OCI-LY1 (cell line): ENCODE data around the gene HYCC2.
"Not testable (repeated sequence)": the region's sequence is repeated elsewhere in the genome, so short reads cannot be mapped to it uniquely, and the experiment has no call there.

Experiments used
- H2AFZ ChIP-seq: fragments of 200-600 bp; sonication (generic), shearing (Covaris generic); 2 replicates; pipeline ENCODE4 v1.6.0; 2014; ENCODE audit warnings: antibody characterized with exemption, mild to moderate bottlenecking, low read length
- H3F3A ChIP-seq: fragments of 200-600 bp; sonication (generic), shearing (Covaris generic); 2 replicates; pipeline ENCODE4 v1.6.0; 2014; ENCODE audit warnings: mild to moderate bottlenecking, antibody characterized with exemption, low read length, moderate library complexity; ENCODE audit not compliant: insufficient read depth
- H3K27ac ChIP-seq: fragments of 200-600 bp; sonication (generic); 2 replicates; pipeline ENCODE4 v1.5.1; 2014; ENCODE audit warnings: low read length, mixed run types, mild to moderate bottlenecking, low read depth; ENCODE audit not compliant: poor library complexity, severe bottlenecking
- H3K27me3 ChIP-seq: fragments of 200-600 bp; sonication (generic); 2 replicates; pipeline ENCODE4 v1.6.0; 2014; ENCODE audit warnings: antibody characterized with exemption, mild to moderate bottlenecking, low read length, moderate library complexity; ENCODE audit not compliant: insufficient read depth
- H3K36me3 ChIP-seq: fragments of 200-600 bp; sonication (generic); 2 replicates; pipeline ENCODE4 v1.6.1; 2014; ENCODE audit warnings: mild to moderate bottlenecking, antibody characterized with exemption, low read length, moderate library complexity, mixed read lengths; ENCODE audit not compliant: insufficient read depth
- H3K4me1 ChIP-seq: fragments of 200-600 bp; sonication (generic); 2 replicates; pipeline ENCODE4 v1.5.1; 2014; ENCODE audit warnings: mild to moderate bottlenecking, low read length, moderate library complexity; ENCODE audit not compliant: insufficient read depth, severe bottlenecking
- H3K4me2 ChIP-seq: fragments of 200-600 bp; sonication (generic), shearing (Covaris generic); 2 replicates; pipeline ENCODE4 v1.6.1; 2014; ENCODE audit warnings: low read length
- H3K4me3 ChIP-seq: fragments of 200-600 bp; sonication (generic); 2 replicates; pipeline ENCODE4 v1.5.1; 2014; ENCODE audit warnings: low read length, low read depth, mild to moderate bottlenecking, mixed read lengths; ENCODE audit not compliant: poor library complexity, severe bottlenecking
- H3K79me2 ChIP-seq: fragments of 200-600 bp; shearing (Covaris generic); 2 replicates; pipeline ENCODE4 v1.6.1; 2016; ENCODE audit warnings: mixed run types, low read length, mixed read lengths; ENCODE audit not compliant: insufficient read depth
- H3K9ac ChIP-seq: fragments of 200-600 bp; sonication (generic), shearing (Covaris generic); 2 replicates; pipeline ENCODE4 v1.6.1; 2014; ENCODE audit warnings: mild to moderate bottlenecking, low read length, mixed read lengths
- H3K9me2 ChIP-seq: fragments of 200-600 bp; sonication (generic), shearing (Covaris generic); 2 replicates; pipeline ENCODE4 v1.6.1; 2014; ENCODE audit warnings: low read depth, mild to moderate bottlenecking, low read length, mixed read lengths
- H3K9me3 ChIP-seq: fragments of 200-600 bp; shearing (Covaris generic); 2 replicates; pipeline ENCODE4 v1.6.1; 2014; ENCODE audit warnings: low read length, mixed read lengths
- H4K20me1 ChIP-seq: fragments of 200-600 bp; sonication (generic), shearing (Covaris generic); 2 replicates; pipeline ENCODE4 v1.6.0; 2016; ENCODE audit warnings: mild to moderate bottlenecking, low read length; ENCODE audit not compliant: insufficient read depth
- CTCF ChIP-seq: fragments of 200-600 bp; sonication (generic), shearing (Covaris generic); IDR thresholded peaks from 2 replicates; pipeline ENCODE4 v1.5.1; 2017; ENCODE audit warnings: mild to moderate bottlenecking, antibody characterized with exemption, low read length, moderate library complexity, mixed read lengths
- EZH2 ChIP-seq: fragments of 200-600 bp; sonication (generic), shearing (Covaris generic); IDR thresholded peaks from 2 replicates; pipeline ENCODE4 v1.8.0; 2017; ENCODE audit warnings: borderline replicate concordance, mixed run types, mild to moderate bottlenecking, antibody characterized with exemption, low read length, moderate library complexity, mixed read lengths

The HYCC2 gene

GRCh38 chr2:201071479-201072200 is at the start of gene HYCC2, which contains the start of gene NDUFB3:
HYCC2 (minus strand) TSS chr2:201071671; CDS start chr2:201024009, 47,662 bp downstream.
NDUFB3 (plus strand) TSS chr2:201072001; CDS start chr2:201078883, 6,882 bp downstream.
- peaks cover 84% of the 10 kb centered on the region for H3K79me2 ChIP-seq
- H3K9ac ChIP-seq, result peak within 1 kb of the TSS; percentile 81
- H3K27ac ChIP-seq, result peak within 1 kb of the TSS; percentile 73
- H3K4me2 ChIP-seq, result peak within 1 kb of the TSS; percentile 89
- H3K9me2 ChIP-seq, result no peaks in the 10 kb centered on the region
- peak; percentile 40; the same call in 1 of the 2 replicates for TF ChIP-seq CTCF
- TF ChIP-seq EZH2, result no peak
- 0 out of 2 replicates have a peak within 1 kb of the TSS, but pooled peaks have one; percentile 29 for H2AFZ ChIP-seq
- no peaks in the 10 kb centered on the region for H3F3A ChIP-seq
- H3K27me3 ChIP-seq, result no peaks in the 10 kb centered on the region
- H3K9me3 ChIP-seq, result no peaks in the 10 kb centered on the region
- peak within 1 kb of the TSS; percentile 90 for H3K4me3 ChIP-seq
- no peaks in the 10 kb centered on the region for H4K20me1 ChIP-seq
- H3K36me3 ChIP-seq, result no peaks in the 10 kb centered on the region
- peaks cover 48% of the 10 kb centered on the region for H3K4me1 ChIP-seq

GRCh38 chr2:201118961-201119854 is 47.7 kb upstream of the HYCC2 start:
- Histone ChIP-seq H2AFZ (no peak overlapping the region), H3K4me2 (peak overlapping the region; percentile 91), H3K79me2 (peaks cover 43% of the 10 kb centered on the region), H3K9me3 (no peaks in the 10 kb centered on the region), H3K9ac (peak overlapping the region; percentile 94), H3K27me3 (no peaks in the 10 kb centered on the region), H3F3A (peaks cover 11% of the 10 kb centered on the region; the same call in 1 of the 2 replicates), H3K4me1 (peaks cover 80% of the 10 kb centered on the region), H3K4me3 (peak overlapping the region; percentile 85), H3K36me3 (no peaks in the 10 kb centered on the region; the same call in 1 of the 2 replicates), H4K20me1 (no peaks in the 10 kb centered on the region), H3K9me2 (no peaks in the 10 kb centered on the region), H3K27ac (peak overlapping the region; percentile 96)
- TF ChIP-seq EZH2 (no peak), CTCF (no peak)

GRCh38 chr2:201118121-201118960 is 46.9 kb upstream of the HYCC2 start:
- H3K79me2 ChIP-seq, result peaks cover 42% of the 10 kb centered on the region
- H3K4me3 ChIP-seq, result peak overlapping the region; percentile 85
- no peak overlapping the region for H2AFZ ChIP-seq
- peaks cover 11% of the 10 kb centered on the region; the same call in 1 of the 2 replicates for H3F3A ChIP-seq
- H3K27ac ChIP-seq, result peak overlapping the region; percentile 96
- H3K9me3 ChIP-seq, result no peaks in the 10 kb centered on the region
- no peaks in the 10 kb centered on the region for H3K27me3 ChIP-seq
- H4K20me1 ChIP-seq, result no peaks in the 10 kb centered on the region
- H3K4me1 ChIP-seq, result peaks cover 72% of the 10 kb centered on the region
- H3K4me2 ChIP-seq, result peak overlapping the region; percentile 91
- H3K9ac ChIP-seq, result peak overlapping the region; percentile 94
- TF ChIP-seq EZH2 (no peak), CTCF (peak; percentile 83)
- H3K9me2 ChIP-seq, result no peaks in the 10 kb centered on the region
- no peaks in the 10 kb centered on the region; the same call in 1 of the 2 replicates for H3K36me3 ChIP-seq

GRCh38 chr2:201117735-201118094 is 46.2 kb upstream of the HYCC2 start:
- not testable (repeated sequence) for H2AFZ ChIP-seq, H3K9me3 ChIP-seq, H3K36me3 ChIP-seq, H4K20me1 ChIP-seq, H3K27me3 ChIP-seq, H3K9me2 ChIP-seq
- Histone ChIP-seq H3K4me1 (peaks cover 65% of the 10 kb centered on the region), H3K27ac (peak overlapping the region; percentile 96), H3K79me2 (peaks cover 36% of the 10 kb centered on the region), H3F3A (peaks cover 11% of the 10 kb centered on the region; the same call in 1 of the 2 replicates), H3K4me2 (peak overlapping the region; percentile 91), H3K9ac (peak overlapping the region; percentile 94), H3K4me3 (peak overlapping the region; percentile 85)
